Fibroblast of lung (primary cell): ENCODE measurements around the gene CGB5. TPM values are rescaled to one million over a fixed set of nuclear protein-coding genes. Genes with fewer than 3 reads are reported as not detected.
A peak's percentile ranks its signal among the peaks of the same experiment; 100 is the strongest.
"Not testable (repeated sequence)": the region's sequence is repeated elsewhere in the genome, so short reads cannot be mapped to it uniquely, and the experiment has no call there.

Experiments used
- DNase-seq, 2 donors: peaks; one replicate each; pipeline versions ENCODE4 v3.0.0 to v3.0.0-alpha.2; 2010; ENCODE audit warnings: low read depth in 2 of 2
- H2AFZ ChIP-seq: 2 replicates; pipeline ENCODE4 v1.5.1; 2012; ENCODE audit warnings: low read length, control low read depth, inconsistent platforms
- H3K27ac ChIP-seq: 2 replicates; pipeline ENCODE4 v1.5.1; 2011; ENCODE audit warnings: low read length, control low read depth; ENCODE audit not compliant: insufficient read depth
- H3K27me3 ChIP-seq: 2 replicates; pipeline ENCODE4 v1.5.1; 2011; ENCODE audit warnings: mild to moderate bottlenecking, low read length; ENCODE audit not compliant: control insufficient read depth, insufficient read depth
- H3K36me3 ChIP-seq: 2 replicates; pipeline ENCODE4 v1.5.1; 2011; ENCODE audit warnings: low read length; ENCODE audit not compliant: control insufficient read depth, insufficient read depth
- H3K4me1 ChIP-seq: 2 replicates; pipeline ENCODE4 v1.5.1; 2011; ENCODE audit warnings: low read length; ENCODE audit not compliant: control insufficient read depth, insufficient read depth; ENCODE audit errors: extremely low read depth
- H3K4me2 ChIP-seq: 2 replicates; pipeline ENCODE4 v1.5.1; 2011; ENCODE audit warnings: low read length, control low read depth; ENCODE audit not compliant: insufficient read depth; ENCODE audit errors: extremely low read depth
- H3K4me3 ChIP-seq, 4 experiments: fragments of 200-600 bp in 1 of 4; sonication (generic) in 1 of 4; replicated peaks in 1 of 4; 2 replicates each; pipeline ENCODE4 v1.5.1; 2011 to 2016; ENCODE audit warnings: low read length in 4 of 4, low read depth in 3 of 4, mild to moderate bottlenecking in 3 of 4, control low read depth in 2 of 4, inconsistent platforms in 1 of 4, mixed read lengths in 1 of 4; ENCODE audit not compliant: insufficient read depth in 1 of 4; ENCODE audit errors: control extremely low read depth in 1 of 4
- H3K79me2 ChIP-seq: 2 replicates; pipeline ENCODE4 v1.5.1; 2012; ENCODE audit warnings: mild to moderate bottlenecking, low read length, inconsistent platforms; ENCODE audit not compliant: control insufficient read depth, insufficient read depth
- H3K9ac ChIP-seq: 2 replicates; pipeline ENCODE4 v1.5.1; 2011; ENCODE audit warnings: mild to moderate bottlenecking, low read length, control low read depth; ENCODE audit not compliant: insufficient read depth
- H3K9me3 ChIP-seq: 2 replicates; pipeline ENCODE4 v1.5.1; 2012; ENCODE audit warnings: low read depth, low read length; ENCODE audit not compliant: control insufficient read depth, insufficient read depth
- H4K20me1 ChIP-seq: 2 replicates; pipeline ENCODE4 v1.5.1; 2011; ENCODE audit warnings: low read length; ENCODE audit not compliant: control insufficient read depth, insufficient read depth; ENCODE audit errors: extremely low read depth
- EZH2 ChIP-seq: IDR thresholded peaks from 2 replicates; pipeline ENCODE4 v1.5.1; 2012; ENCODE audit warnings: low read length, control low read depth, mild to moderate bottlenecking; ENCODE audit errors: missing control alignments
- polyA plus RNA-seq, 2 donors: library from polyadenylated mRNA; depleted of rRNA in 1 of 2; stranded (reverse) in 1 of 2; unstranded in 1 of 2; fragments of >200 nt; gene quantifications; 2 replicates each; pipeline ENCODE4 v1.2.1, GENCODE V29; 2011 to 2012; ENCODE audit warnings: missing spikeins in 1 of 2
- total RNA-seq: library from RNA; depleted of rRNA; stranded (reverse); fragments of >200 nt; gene quantifications from 2 replicates; pipeline ENCODE4 v1.2.1, GENCODE V29; 2014
- TF ChIP-seq, protein P1 (sequence below), 2 donors: IDR thresholded peaks in 1 of 2; conservative IDR thresholded peaks in 1 of 2; 1 replicate in 1 of 2; 2 replicates in 1 of 2; pipeline ENCODE4 v1.5.1; 2011 to 2012; ENCODE audit warnings: low read length in 2 of 2, control low read depth in 1 of 2, inconsistent platforms in 1 of 2, low read depth in 1 of 2, mild to moderate bottlenecking in 1 of 2

CGB5 gene
- total and polyA plus RNA-seq, 2 donors (not counting 1 experiment from before 2014, with no cell fraction given), result not detected

DNA sequence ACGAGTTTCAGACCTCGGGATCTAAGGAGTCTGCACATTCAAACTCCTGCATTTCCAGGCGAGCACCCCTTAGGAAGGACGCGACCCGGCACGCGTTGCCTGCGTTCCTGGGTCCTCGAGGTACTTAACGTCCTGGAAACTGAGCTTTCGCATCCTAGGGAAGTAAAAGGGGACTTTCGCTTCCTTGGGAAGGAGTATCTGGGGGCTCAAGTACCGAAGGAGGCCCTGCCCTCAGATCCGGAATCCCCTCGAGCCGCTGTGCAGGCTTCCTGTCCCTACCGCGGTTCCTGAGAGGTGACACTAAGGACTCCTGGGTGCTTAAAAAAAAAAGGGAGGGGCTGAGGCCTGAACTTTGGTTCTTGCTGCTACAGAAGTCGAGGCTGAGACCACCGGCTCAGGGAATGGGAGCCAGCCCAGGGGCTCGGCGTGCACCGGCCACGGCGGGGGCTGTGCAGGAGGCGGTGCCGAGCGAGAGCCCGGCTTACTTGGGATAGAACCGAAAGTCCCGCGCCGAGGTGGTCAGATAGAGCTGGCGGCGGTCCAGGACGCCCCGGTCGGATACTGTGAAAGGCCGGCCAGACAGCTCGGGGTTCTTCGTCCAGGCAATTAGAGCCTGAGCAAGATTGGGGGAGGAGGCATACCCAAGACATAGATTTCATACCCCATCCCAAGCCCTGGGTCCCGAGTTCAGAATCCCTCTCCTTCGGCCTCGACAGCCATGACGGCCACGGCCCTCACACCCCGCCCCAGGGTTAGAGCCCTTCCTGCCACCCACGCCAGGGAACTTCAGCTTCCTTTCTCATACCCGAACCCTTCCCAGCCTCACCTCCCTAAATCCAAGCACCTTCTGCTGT is 25.0 kb upstream of the CGB5 start:
- not testable (repeated sequence) for H3K27ac ChIP-seq, H3K9ac ChIP-seq

GRCh38 chr19:49019242-49019932 is 24.3 kb upstream of the CGB5 start:
- Histone ChIP-seq H3K36me3 (peaks cover 10% of the 10 kb centered on the region), H3K9me3 (no peaks in the 10 kb centered on the region), H3K4me3 (peak overlapping the region; percentile 7 to 23 (median 19)), H3K4me2 (peak overlapping the region; percentile 51), H3K9ac (no peak overlapping the region), H3K79me2 (no peaks in the 10 kb centered on the region), H3K4me1 (peaks cover 2% of the 10 kb centered on the region), H3K27ac (no peak overlapping the region), H4K20me1 (no peaks in the 10 kb centered on the region), H2AFZ (no peak overlapping the region), H3K27me3 (peaks cover 3% of the 10 kb centered on the region)
- DNase-seq, result peak in 1 of 2 donors; percentile 28
- TF ChIP-seq EZH2, result no peak
- TF ChIP-seq, protein P1, sequence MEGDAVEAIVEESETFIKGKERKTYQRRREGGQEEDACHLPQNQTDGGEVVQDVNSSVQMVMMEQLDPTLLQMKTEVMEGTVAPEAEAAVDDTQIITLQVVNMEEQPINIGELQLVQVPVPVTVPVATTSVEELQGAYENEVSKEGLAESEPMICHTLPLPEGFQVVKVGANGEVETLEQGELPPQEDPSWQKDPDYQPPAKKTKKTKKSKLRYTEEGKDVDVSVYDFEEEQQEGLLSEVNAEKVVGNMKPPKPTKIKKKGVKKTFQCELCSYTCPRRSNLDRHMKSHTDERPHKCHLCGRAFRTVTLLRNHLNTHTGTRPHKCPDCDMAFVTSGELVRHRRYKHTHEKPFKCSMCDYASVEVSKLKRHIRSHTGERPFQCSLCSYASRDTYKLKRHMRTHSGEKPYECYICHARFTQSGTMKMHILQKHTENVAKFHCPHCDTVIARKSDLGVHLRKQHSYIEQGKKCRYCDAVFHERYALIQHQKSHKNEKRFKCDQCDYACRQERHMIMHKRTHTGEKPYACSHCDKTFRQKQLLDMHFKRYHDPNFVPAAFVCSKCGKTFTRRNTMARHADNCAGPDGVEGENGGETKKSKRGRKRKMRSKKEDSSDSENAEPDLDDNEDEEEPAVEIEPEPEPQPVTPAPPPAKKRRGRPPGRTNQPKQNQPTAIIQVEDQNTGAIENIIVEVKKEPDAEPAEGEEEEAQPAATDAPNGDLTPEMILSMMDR (conservative IDR thresholded peaks at IDR 0.05 in 1 of 2, IDR thresholded peaks at IDR 0.05 in 1 of 2; ENCODE audit: low read depth in 1 of 2, low read length in 2 of 2), result peak in 1 of 2 donors; percentile 11

More for the DNA sequence above, 25.0 kb upstream of the CGB5 start:
- not testable (repeated sequence) for H3K9me3 ChIP-seq, H3K79me2 ChIP-seq, H3K27me3 ChIP-seq, H3K4me1 ChIP-seq, H4K20me1 ChIP-seq, DNase-seq
- Histone ChIP-seq H2AFZ (peak overlapping the region; percentile 53), H3K4me2 (peak overlapping the region; percentile 85), H3K36me3 (peaks cover 12% of the 10 kb centered on the region), H3K4me3 (peak overlapping the region; percentile 31 to 53 (median 45))

GRCh38 chr19:49020342-49020741 is 23.3 kb upstream of the CGB5 start:
- H3K27me3 ChIP-seq, result peaks cover 3% of the 10 kb centered on the region
- H3K4me2 ChIP-seq, result no peak overlapping the region
- TF ChIP-seq EZH2, result no peak
- TF ChIP-seq, protein P1 (conservative IDR thresholded peaks at IDR 0.05 in 1 of 2, IDR thresholded peaks at IDR 0.05 in 1 of 2; ENCODE audit: low read depth in 1 of 2, low read length in 2 of 2), result no peak
- H3K9me3 ChIP-seq, result no peaks in the 10 kb centered on the region
- no peak for DNase-seq
- H3K4me3 ChIP-seq, result no peak overlapping the region
- no peak overlapping the region for H3K27ac ChIP-seq
- H3K4me1 ChIP-seq, result peaks cover 2% of the 10 kb centered on the region
- H3K9ac ChIP-seq, result no peak overlapping the region
- H3K36me3 ChIP-seq, result peaks cover 9% of the 10 kb centered on the region
- no peaks in the 10 kb centered on the region for H3K79me2 ChIP-seq
- H2AFZ ChIP-seq, result no peak overlapping the region
- no peaks in the 10 kb centered on the region for H4K20me1 ChIP-seq
